AG09309 (cell line): ENCODE measurements around the gene GUCA1C.

Source experiments
- DNase-seq: peaks from one replicate; pipeline ENCODE4 v3.0.0-alpha.2; 2010; ENCODE audit warnings: low read depth
- H3K4me3 ChIP-seq: 2 replicates; pipeline ENCODE4 v1.5.1; 2011; ENCODE audit warnings: mild to moderate bottlenecking, low read depth, low read length, moderate library complexity; ENCODE audit not compliant: control insufficient read depth
- TF ChIP-seq, protein P1 (sequence below): IDR thresholded peaks from 2 replicates; pipeline ENCODE4 v1.5.1; 2011; ENCODE audit warnings: mild to moderate bottlenecking, low read depth, low read length, inconsistent platforms; ENCODE audit not compliant: insufficient read depth, control insufficient read depth; ENCODE audit errors: missing control alignments

GUCA1C gene

GRCh38 chr3:108972482-108972881, 18.8 kb upstream of the GUCA1C start:
- DNase-seq = no peak
- no peak overlapping the region for H3K4me3 ChIP-seq
- TF ChIP-seq, protein P1, sequence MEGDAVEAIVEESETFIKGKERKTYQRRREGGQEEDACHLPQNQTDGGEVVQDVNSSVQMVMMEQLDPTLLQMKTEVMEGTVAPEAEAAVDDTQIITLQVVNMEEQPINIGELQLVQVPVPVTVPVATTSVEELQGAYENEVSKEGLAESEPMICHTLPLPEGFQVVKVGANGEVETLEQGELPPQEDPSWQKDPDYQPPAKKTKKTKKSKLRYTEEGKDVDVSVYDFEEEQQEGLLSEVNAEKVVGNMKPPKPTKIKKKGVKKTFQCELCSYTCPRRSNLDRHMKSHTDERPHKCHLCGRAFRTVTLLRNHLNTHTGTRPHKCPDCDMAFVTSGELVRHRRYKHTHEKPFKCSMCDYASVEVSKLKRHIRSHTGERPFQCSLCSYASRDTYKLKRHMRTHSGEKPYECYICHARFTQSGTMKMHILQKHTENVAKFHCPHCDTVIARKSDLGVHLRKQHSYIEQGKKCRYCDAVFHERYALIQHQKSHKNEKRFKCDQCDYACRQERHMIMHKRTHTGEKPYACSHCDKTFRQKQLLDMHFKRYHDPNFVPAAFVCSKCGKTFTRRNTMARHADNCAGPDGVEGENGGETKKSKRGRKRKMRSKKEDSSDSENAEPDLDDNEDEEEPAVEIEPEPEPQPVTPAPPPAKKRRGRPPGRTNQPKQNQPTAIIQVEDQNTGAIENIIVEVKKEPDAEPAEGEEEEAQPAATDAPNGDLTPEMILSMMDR = no peak

DNA sequence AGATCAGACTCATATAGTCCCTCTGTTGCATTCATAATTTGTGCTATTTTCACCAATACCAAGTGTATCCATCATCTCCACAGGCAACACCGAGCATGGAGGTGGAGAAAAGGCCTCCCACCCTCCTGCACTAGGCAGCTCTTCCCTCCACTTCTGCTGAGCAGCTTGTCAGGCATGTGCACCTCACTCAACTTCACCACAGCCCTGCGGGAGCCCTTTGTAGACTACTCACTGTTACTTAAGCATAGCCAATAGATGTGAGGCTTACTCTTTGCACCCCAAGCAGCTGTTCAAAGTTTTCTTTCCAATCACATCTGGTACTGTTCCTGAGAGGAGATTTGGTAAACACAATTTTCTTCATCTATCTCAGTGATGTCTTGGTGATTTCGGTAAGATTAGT, 16.9 kb upstream of the GUCA1C start:
- no peak for DNase-seq
- TF ChIP-seq, protein P1 = no peak
- H3K4me3 ChIP-seq = no peak overlapping the region

DNA sequence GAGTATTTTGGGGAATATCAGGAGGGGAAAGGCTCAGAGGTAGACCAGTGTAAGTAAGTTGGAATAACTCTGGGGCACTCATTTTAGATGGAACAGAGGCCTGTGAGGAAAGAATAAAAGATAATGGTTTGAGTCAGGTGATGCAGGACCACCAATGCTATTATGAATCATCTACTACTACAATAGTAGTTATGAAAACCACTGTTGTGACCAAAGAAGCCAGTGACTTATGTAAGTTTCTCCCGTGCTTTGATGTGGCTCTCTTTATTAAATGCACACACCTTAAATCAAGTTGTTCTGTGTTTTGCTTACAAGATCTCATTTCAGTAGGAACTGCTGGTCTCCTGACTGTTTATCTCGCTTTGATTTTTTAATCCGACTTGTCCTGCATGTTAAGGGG, 13.1 kb upstream of the GUCA1C start:
- TF ChIP-seq, protein P1 = no peak
- no peak overlapping the region for H3K4me3 ChIP-seq

DNA sequence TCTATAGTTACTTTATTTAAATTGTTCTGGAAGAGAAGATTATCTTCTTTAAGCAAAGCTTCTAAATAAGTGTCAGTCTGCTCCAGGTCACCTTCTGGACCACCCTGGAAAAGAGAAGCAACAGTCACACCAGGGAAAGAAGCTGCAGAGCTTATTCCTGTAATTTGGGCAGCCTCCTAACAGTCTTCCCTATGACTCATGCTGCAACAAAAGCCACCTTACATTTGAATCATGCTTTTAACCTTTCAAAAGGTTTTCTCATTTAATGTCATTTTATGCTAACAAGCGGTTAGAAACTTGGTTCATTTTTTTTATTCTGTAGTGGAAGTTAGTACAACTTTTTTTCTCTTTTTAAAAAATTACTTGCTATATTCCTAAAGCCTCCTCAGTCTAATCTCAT, 5.3 kb upstream of the GUCA1C start:
- TF ChIP-seq, protein P1 = no peak
- H3K4me3 ChIP-seq = no peak overlapping the region
- DNase-seq = no peak

More for the DNA sequence above, 13.1 kb upstream of the GUCA1C start:
- no peak for DNase-seq

DNA sequence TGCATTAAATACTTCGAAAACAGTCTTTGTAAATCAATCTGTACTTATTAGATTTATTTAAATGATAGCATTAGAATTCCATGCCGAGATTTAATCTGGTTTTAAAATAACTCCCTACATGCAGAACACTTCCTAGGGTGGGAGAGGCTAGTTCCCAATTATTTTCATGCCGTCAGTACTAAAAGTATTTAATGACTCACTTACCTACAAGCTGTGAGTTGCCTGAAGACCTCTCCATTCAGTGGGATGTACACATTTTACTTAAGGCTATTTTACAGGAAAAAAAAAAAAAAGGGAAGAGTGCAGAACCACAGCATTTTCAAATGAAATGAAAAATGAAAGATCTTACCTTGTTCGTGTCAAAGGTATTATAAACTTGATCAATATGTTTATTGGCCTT, 469 bp downstream of the GUCA1C start:
- no peak overlapping the region for H3K4me3 ChIP-seq
- TF ChIP-seq, protein P1 = no peak
- no peak for DNase-seq

DNA sequence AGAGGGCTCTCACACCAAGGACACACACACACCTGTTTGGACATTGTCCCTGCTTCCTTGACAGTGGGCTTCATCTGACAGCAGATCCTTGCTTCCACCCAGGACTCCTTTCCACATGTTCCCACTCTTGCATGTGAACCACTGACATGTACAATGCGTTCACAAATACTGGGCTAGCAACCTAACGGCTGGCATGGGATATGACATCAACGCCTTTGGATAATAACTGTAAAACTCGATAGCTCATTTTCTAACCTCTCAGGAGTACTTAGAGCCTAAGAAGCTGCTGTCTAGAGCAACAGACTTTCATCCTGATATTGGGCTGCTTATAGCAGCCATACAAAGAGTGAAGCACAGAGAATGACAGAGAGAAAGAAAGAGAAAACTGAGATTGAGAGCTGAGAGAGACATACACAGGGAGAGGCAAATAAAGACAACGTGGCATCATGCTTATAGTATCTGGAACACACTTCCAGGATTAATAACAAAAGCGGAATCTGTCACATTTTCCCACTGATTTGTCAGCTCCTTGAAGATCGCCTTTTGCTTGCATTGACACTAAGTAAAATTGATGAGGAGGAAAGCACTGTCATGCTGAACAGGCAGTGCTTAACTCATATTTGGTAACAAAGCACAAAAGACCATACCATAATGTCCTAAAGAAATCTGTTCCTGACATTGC, 1.7 kb downstream of the GUCA1C start:
- DNase-seq = no peak
- H3K4me3 ChIP-seq = no peak overlapping the region
- TF ChIP-seq, protein P1 = no peak
